AG04450 (cell line): Measurements from ENCODE around the gene ALPK3. TPM values are rescaled to one million over a fixed set of nuclear protein-coding genes. Genes with fewer than 3 reads are reported as not detected.
"Not testable (repeated sequence)": the region's sequence is repeated elsewhere in the genome, so short reads cannot be mapped to it uniquely, and the experiment has no call there.

Experiments
- CTCF ChIA-PET: fragments of 300-600, 350-600 bp; formaldehyde crosslinking; extraction: SDS; loops from one replicate; lab custom pipeline; 2022; ENCODE audit warnings: antibody characterized with exemption, inconsistent platforms; lab: Charles Lee
- POLR2A ChIA-PET: fragments of 350-600 bp; formaldehyde crosslinking; extraction: SDS; loops from one replicate; lab custom pipeline; 2021; ENCODE audit warnings: antibody characterized with exemption, inconsistent platforms; lab: Yijun Ruan, JAX
- DNase-seq: peaks from one replicate; pipeline ENCODE4 v3.0.0-alpha.2; 2011; ENCODE audit warnings: low read depth, low spot score
- H3K27ac ChIP-seq: one replicate; pipeline ENCODE4 v1.5.1; 2012; ENCODE audit warnings: low read depth, low read length, control low read depth
- H3K27me3 ChIP-seq: one replicate; pipeline ENCODE4 v1.6.0; 2012; ENCODE audit warnings: low read length; ENCODE audit not compliant: control insufficient read depth, insufficient read depth
- H3K4me3 ChIP-seq: 2 replicates; pipeline ENCODE4 v1.5.1; 2011; ENCODE audit warnings: mild to moderate bottlenecking, low read depth, low read length, control low read depth
- H3K9me3 ChIP-seq: 2 replicates; pipeline ENCODE4 v1.5.1; 2012; ENCODE audit warnings: low read length; ENCODE audit not compliant: control insufficient read depth, insufficient read depth
- polyA plus RNA-seq: library from polyadenylated mRNA; depleted of rRNA; stranded (reverse); fragments of >200 nt; gene quantifications from 2 replicates; pipeline ENCODE4 v1.2.3, GENCODE V29; 2011
- TF ChIP-seq, protein P1 (sequence below): IDR thresholded peaks from 2 replicates; pipeline ENCODE4 v1.5.1; 2011; ENCODE audit warnings: low read depth, low read length, control low read depth, inconsistent platforms

The ALPK3 gene
- polyA plus RNA-seq, 1 experiment, result 0.04 TPM

DNA sequence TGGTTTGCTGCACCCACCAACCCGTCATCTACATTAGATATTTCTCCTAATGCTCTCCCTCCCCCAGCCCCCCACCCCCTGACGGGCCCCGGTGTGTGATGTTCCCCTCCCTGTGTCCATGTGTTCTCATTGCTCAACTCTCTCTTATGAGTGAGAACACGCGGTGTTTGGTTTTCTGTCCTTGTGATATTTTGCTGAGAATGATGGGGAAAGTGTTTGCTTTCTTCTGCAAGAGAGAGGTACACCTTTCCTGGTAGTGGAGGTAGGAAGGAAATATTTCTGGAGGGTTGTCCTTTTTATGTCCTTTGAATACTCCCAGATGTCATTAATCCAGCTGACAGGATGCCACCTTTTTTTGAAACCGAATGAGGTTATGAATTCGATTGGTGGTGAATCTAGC is 56.8 kb downstream of the ALPK3 start:
- Histone ChIP-seq H3K9me3 (no peaks in the 10 kb centered on the region; the same call in 1 of the 2 replicates), H3K27ac (no peak overlapping the region), H3K27me3 (peaks cover 12% of the 10 kb centered on the region), H3K4me3 (no peak overlapping the region)
- ChIA-PET CTCF (no interaction called here), POLR2A (no interaction called here)
- no peak for DNase-seq
- TF ChIP-seq, protein P1, sequence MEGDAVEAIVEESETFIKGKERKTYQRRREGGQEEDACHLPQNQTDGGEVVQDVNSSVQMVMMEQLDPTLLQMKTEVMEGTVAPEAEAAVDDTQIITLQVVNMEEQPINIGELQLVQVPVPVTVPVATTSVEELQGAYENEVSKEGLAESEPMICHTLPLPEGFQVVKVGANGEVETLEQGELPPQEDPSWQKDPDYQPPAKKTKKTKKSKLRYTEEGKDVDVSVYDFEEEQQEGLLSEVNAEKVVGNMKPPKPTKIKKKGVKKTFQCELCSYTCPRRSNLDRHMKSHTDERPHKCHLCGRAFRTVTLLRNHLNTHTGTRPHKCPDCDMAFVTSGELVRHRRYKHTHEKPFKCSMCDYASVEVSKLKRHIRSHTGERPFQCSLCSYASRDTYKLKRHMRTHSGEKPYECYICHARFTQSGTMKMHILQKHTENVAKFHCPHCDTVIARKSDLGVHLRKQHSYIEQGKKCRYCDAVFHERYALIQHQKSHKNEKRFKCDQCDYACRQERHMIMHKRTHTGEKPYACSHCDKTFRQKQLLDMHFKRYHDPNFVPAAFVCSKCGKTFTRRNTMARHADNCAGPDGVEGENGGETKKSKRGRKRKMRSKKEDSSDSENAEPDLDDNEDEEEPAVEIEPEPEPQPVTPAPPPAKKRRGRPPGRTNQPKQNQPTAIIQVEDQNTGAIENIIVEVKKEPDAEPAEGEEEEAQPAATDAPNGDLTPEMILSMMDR, result no peak

DNA sequence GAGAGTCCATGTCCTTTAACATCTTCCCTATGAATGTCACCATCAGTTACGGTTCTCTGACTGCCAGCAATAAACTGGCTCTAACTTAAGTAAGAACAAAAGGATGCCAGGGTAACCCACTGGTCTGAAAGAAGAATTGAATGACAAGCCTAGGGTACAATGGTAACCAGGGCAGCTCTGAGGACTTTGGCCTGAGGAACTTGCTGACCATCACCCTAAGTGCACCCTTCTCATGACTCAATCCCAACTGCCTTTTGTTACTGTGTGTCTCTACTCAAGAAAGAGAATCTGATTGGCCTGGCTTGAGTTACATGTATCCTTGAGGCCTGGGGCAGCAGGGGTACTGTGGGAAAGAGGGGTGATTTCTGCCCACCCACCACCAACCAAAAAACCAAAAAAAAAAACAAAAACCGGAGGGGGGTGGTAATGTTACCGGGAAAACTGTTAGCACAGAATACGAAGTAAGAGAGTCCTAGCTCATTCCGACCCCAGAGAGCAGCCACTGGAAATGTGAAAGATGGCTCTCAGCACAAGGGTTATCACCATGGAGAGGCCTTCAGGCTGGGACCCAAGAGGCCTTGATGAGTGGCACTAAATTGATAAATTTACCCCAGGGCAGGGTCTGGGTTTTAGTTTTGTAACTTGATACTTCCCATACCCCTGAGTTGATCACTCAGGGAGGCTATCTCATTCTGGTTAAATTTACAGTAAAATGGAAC is 58.0 kb downstream of the ALPK3 start:
- DNase-seq, result no peak
- Histone ChIP-seq H3K4me3 (no peak overlapping the region), H3K27me3 (peaks cover 8% of the 10 kb centered on the region), H3K9me3 (no peaks in the 10 kb centered on the region; the same call in 1 of the 2 replicates), H3K27ac (no peak overlapping the region)
- ChIA-PET POLR2A (no interaction called here), CTCF (no interaction called here)
- TF ChIP-seq, protein P1, result no peak

DNA sequence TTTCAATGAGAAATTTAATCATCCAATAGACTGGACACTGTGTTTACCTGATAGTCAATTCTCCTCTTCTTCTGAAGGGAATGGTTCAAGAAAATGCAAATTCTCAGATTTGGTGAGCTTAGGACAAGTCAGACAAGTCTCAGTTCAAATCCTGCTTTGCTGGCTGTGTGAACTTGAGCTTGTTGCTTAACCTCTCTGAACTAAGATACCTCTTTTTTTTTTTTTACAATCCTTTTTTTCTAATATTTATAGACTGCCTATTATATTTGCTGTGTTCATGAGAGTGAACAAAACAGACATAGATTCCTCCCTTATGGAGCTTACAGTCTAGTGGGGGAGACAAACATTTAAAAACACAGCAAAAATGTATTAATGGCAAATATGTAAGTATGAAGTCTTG is 59.1 kb downstream of the ALPK3 start:
- Histone ChIP-seq H3K27ac (no peak overlapping the region), H3K9me3 (no peaks in the 10 kb centered on the region; the same call in 1 of the 2 replicates), H3K27me3 (peaks cover 15% of the 10 kb centered on the region), H3K4me3 (no peak overlapping the region)
- TF ChIP-seq, protein P1, result no peak
- ChIA-PET POLR2A (no interaction called here), CTCF (interaction anchor here (0.7 to 1.7 kb wide), 5 partner anchors 31 to 290 kb away, joined by 3 to 8 read pairs (median 5); no protein-coding TSS in a partner anchor)
- DNase-seq, result no peak

DNA sequence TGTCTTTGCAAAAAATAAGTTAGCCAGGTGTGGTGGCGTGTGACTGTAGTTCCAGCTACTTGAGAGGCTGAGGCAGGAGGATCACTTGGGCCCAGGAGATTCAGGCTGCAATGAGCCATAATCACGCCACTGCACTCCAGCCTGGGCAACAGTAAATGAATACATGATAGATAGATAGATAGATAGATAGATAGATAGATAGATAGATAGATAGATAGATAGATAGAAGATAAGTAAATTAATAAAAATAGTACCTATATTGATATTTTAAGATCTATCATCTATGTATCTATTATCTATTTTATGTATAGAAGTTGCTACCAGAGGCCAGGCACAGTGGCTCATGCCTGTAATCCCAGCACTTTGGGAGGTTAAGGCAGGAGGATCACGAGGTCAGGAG is 60.5 kb downstream of the ALPK3 start:
- CTCF ChIA-PET, result interaction anchor here (0.6 to 1.7 kb wide), 17 partner anchors 8 to 290 kb away, joined by 3 to 8 read pairs (median 4); partner anchors contain the start of gene WDR73
- H3K27me3 ChIP-seq, result peaks cover 13% of the 10 kb centered on the region
- DNase-seq, H3K4me3 ChIP-seq, H3K9me3 ChIP-seq, POLR2A ChIA-PET, H3K27ac ChIP-seq: not testable (repeated sequence)

DNA sequence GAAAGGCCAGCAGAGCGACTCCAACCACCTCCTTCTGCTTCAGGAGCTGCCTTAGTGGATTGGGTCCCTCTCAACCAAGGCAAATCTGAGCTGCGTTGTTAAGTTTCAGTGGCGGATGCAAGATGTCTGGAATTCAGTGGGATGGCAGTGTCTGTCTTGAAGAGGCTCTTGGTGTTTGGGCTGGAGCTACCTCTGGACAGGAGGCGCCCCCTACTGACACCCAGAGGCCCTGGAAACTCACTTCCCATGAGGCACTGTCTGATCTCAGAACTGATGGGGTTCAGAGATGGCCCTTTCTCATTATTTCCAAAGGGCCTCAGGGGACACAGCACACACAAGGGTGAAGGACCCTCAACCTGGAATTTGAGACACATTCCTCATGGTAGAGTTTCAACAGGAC is 61.3 kb downstream of the ALPK3 start:
- CTCF ChIA-PET, result interaction anchor here (0.6 to 1.5 kb wide), 16 partner anchors 8 to 291 kb away, joined by 3 to 8 read pairs (median 4); partner anchors contain the start of gene WDR73

More for the DNA sequence above, 61.3 kb downstream of the ALPK3 start:
- H3K9me3 ChIP-seq, result no peaks in the 10 kb centered on the region
- H3K27me3 ChIP-seq, result peaks cover 13% of the 10 kb centered on the region
- POLR2A ChIA-PET, result no interaction called here
- TF ChIP-seq, protein P1, result peak; percentile 65
- peak; percentile 6 for DNase-seq
- H3K4me3 ChIP-seq, result no peak overlapping the region
- H3K27ac ChIP-seq, result no peak overlapping the region
